Right renal cortex interstitium (tissue), 3 donors: ENCODE measurements around the gene CCDC88C. TPM values are rescaled to one million over a fixed set of nuclear protein-coding genes. Genes with fewer than 3 reads are reported as not detected.

ENCODE experiments used
- DNase-seq, 3 donors: peaks; one replicate each; pipeline ENCODE4 v3.0.0-alpha.2; 2013; ENCODE audit warnings: low read depth in 3 of 3, low spot score in 2 of 3
- polyA plus RNA-seq, 3 donors: library from polyadenylated mRNA; unstranded; fragments of 120-200 nt; gene quantifications; one replicate each; pipeline ENCODE4 v1.2.1, GENCODE V29; 2013; ENCODE audit not compliant: insufficient read length in 3 of 3

Gene CCDC88C
- polyA plus RNA-seq, 3 donors: 28.7 to 35.2 (median 31.2) TPM

GRCh38 chr14:91332171-91332985 lies 85.2 kb downstream of the CCDC88C start:
- DNase-seq: no peak

- DNase-seq: no peak
These were observed 85.9 kb downstream of the CCDC88C start for GRCh38 chr14:91331721-91332120.

GRCh38 chr14:91330856-91331255 lies 86.8 kb downstream of the CCDC88C start:
- no peak for DNase-seq

GRCh38 chr14:91330096-91330696 lies 87.4 kb downstream of the CCDC88C start:
- DNase-seq: no peak

- no peak for DNase-seq
These were observed 88.1 kb downstream of the CCDC88C start for GRCh38 chr14:91329486-91330014.

- DNase-seq: no peak
These were observed 89.1 kb downstream of the CCDC88C start for GRCh38 chr14:91328313-91329050.

- no peak for DNase-seq
These were observed 89.8 kb downstream of the CCDC88C start for GRCh38 chr14:91327661-91328312.

- DNase-seq: no peak
These were observed 90.4 kb downstream of the CCDC88C start for GRCh38 chr14:91327250-91327595.

GRCh38 chr14:91326514-91327249 lies 90.9 kb downstream of the CCDC88C start:
- DNase-seq: no peak

- DNase-seq: no peak
These were observed 92.7 kb downstream of the CCDC88C start for GRCh38 chr14:91324606-91325575.

GRCh38 chr14:91323671-91324605 lies 93.7 kb downstream of the CCDC88C start:
- no peak for DNase-seq

GRCh38 chr14:91323031-91323430 lies 94.6 kb downstream of the CCDC88C start:
- DNase-seq: no peak

GRCh38 chr14:91322623-91323022 lies 95.0 kb downstream of the CCDC88C start:
- DNase-seq: no peak

GRCh38 chr14:91321131-91321530 lies 96.5 kb downstream of the CCDC88C start:
- no peak for DNase-seq

GRCh38 chr14:91320266-91320665 lies 97.4 kb downstream of the CCDC88C start:
- no peak for DNase-seq

- no peak for DNase-seq
These were observed 98.7 kb downstream of the CCDC88C start for GRCh38 chr14:91318911-91319310.

- no peak for DNase-seq
These were observed 100.0 kb downstream of the CCDC88C start for GRCh38 chr14:91317381-91318308.
